Fibroblast of lung (primary cell): ENCODE data around the gene PGAP3. TPM values are rescaled to one million over a fixed set of nuclear protein-coding genes. Genes with fewer than 3 reads are reported as not detected.

Source experiments
- DNase-seq, 2 donors: peaks; one replicate each; pipeline versions ENCODE4 v3.0.0 to v3.0.0-alpha.2; 2010; ENCODE audit warnings: low read depth in 2 of 2
- H2AFZ ChIP-seq: 2 replicates; pipeline ENCODE4 v1.5.1; 2012; ENCODE audit warnings: low read length, control low read depth, inconsistent platforms
- H3K27ac ChIP-seq: 2 replicates; pipeline ENCODE4 v1.5.1; 2011; ENCODE audit warnings: low read length, control low read depth; ENCODE audit not compliant: insufficient read depth
- H3K27me3 ChIP-seq: 2 replicates; pipeline ENCODE4 v1.5.1; 2011; ENCODE audit warnings: mild to moderate bottlenecking, low read length; ENCODE audit not compliant: control insufficient read depth, insufficient read depth
- H3K36me3 ChIP-seq: 2 replicates; pipeline ENCODE4 v1.5.1; 2011; ENCODE audit warnings: low read length; ENCODE audit not compliant: control insufficient read depth, insufficient read depth
- H3K4me1 ChIP-seq: 2 replicates; pipeline ENCODE4 v1.5.1; 2011; ENCODE audit warnings: low read length; ENCODE audit not compliant: control insufficient read depth, insufficient read depth; ENCODE audit errors: extremely low read depth
- H3K4me2 ChIP-seq: 2 replicates; pipeline ENCODE4 v1.5.1; 2011; ENCODE audit warnings: low read length, control low read depth; ENCODE audit not compliant: insufficient read depth; ENCODE audit errors: extremely low read depth
- H3K4me3 ChIP-seq, 4 experiments: fragments of 200-600 bp in 1 of 4; sonication (generic) in 1 of 4; replicated peaks in 1 of 4; 2 replicates each; pipeline ENCODE4 v1.5.1; 2011 to 2016; ENCODE audit warnings: low read length in 4 of 4, low read depth in 3 of 4, mild to moderate bottlenecking in 3 of 4, control low read depth in 2 of 4, inconsistent platforms in 1 of 4, mixed read lengths in 1 of 4; ENCODE audit not compliant: insufficient read depth in 1 of 4; ENCODE audit errors: control extremely low read depth in 1 of 4
- H3K79me2 ChIP-seq: 2 replicates; pipeline ENCODE4 v1.5.1; 2012; ENCODE audit warnings: mild to moderate bottlenecking, low read length, inconsistent platforms; ENCODE audit not compliant: control insufficient read depth, insufficient read depth
- H3K9ac ChIP-seq: 2 replicates; pipeline ENCODE4 v1.5.1; 2011; ENCODE audit warnings: mild to moderate bottlenecking, low read length, control low read depth; ENCODE audit not compliant: insufficient read depth
- H3K9me3 ChIP-seq: 2 replicates; pipeline ENCODE4 v1.5.1; 2012; ENCODE audit warnings: low read depth, low read length; ENCODE audit not compliant: control insufficient read depth, insufficient read depth
- H4K20me1 ChIP-seq: 2 replicates; pipeline ENCODE4 v1.5.1; 2011; ENCODE audit warnings: low read length; ENCODE audit not compliant: control insufficient read depth, insufficient read depth; ENCODE audit errors: extremely low read depth
- CTCF ChIP-seq, 2 donors: IDR thresholded peaks in 1 of 2; conservative IDR thresholded peaks in 1 of 2; 1 replicate in 1 of 2; 2 replicates in 1 of 2; pipeline ENCODE4 v1.5.1; 2011 to 2012; ENCODE audit warnings: low read length in 2 of 2, control low read depth in 1 of 2, inconsistent platforms in 1 of 2, low read depth in 1 of 2, mild to moderate bottlenecking in 1 of 2
- EZH2 ChIP-seq: IDR thresholded peaks from 2 replicates; pipeline ENCODE4 v1.5.1; 2012; ENCODE audit warnings: low read length, control low read depth, mild to moderate bottlenecking; ENCODE audit errors: missing control alignments
- polyA plus RNA-seq, 2 donors: library from polyadenylated mRNA; depleted of rRNA in 1 of 2; stranded (reverse) in 1 of 2; unstranded in 1 of 2; fragments of >200 nt; gene quantifications; 2 replicates each; pipeline ENCODE4 v1.2.1, GENCODE V29; 2011 to 2012; ENCODE audit warnings: missing spikeins in 1 of 2
- total RNA-seq: library from RNA; depleted of rRNA; stranded (reverse); fragments of >200 nt; gene quantifications from 2 replicates; pipeline ENCODE4 v1.2.1, GENCODE V29; 2014

Gene PGAP3
- total and polyA plus RNA-seq, 2 donors (not counting 1 experiment from before 2014, with no cell fraction given): 7.9 to 8.8 TPM

GRCh38 chr17:39706383-39706782, 18.5 kb upstream of the PGAP3 start:
- TF ChIP-seq CTCF (conservative IDR thresholded peaks at IDR 0.05 in 1 of 2, IDR thresholded peaks at IDR 0.05 in 1 of 2; ENCODE audit: low read depth in 1 of 2, low read length in 2 of 2) (no peak), EZH2 (no peak)
- Histone ChIP-seq H3K27ac (no peak overlapping the region), H3K9ac (no peak overlapping the region), H4K20me1 (no peaks in the 10 kb centered on the region), H3K27me3 (no peaks in the 10 kb centered on the region), H3K4me3 (no peak overlapping the region), H3K9me3 (no peaks in the 10 kb centered on the region), H3K36me3 (peaks cover 13% of the 10 kb centered on the region), H3K4me2 (no peak overlapping the region), H2AFZ (no peak overlapping the region), H3K4me1 (peaks cover 2% of the 10 kb centered on the region), H3K79me2 (peaks cover 8% of the 10 kb centered on the region)
- DNase-seq: no peak

GRCh38 chr17:39705786-39706348, 18.0 kb upstream of the PGAP3 start:
- DNase-seq: no peak
- Histone ChIP-seq H3K79me2 (peaks cover 12% of the 10 kb centered on the region), H3K27ac (no peak overlapping the region), H3K27me3 (no peaks in the 10 kb centered on the region), H3K36me3 (peaks cover 13% of the 10 kb centered on the region), H3K4me3 (no peak overlapping the region), H3K9ac (no peak overlapping the region), H2AFZ (no peak overlapping the region), H3K9me3 (no peaks in the 10 kb centered on the region), H3K4me2 (no peak overlapping the region), H3K4me1 (peaks cover 4% of the 10 kb centered on the region), H4K20me1 (no peaks in the 10 kb centered on the region)
- TF ChIP-seq EZH2: no peak
- no peak for TF ChIP-seq CTCF (conservative IDR thresholded peaks at IDR 0.05 in 1 of 2, IDR thresholded peaks at IDR 0.05 in 1 of 2; ENCODE audit: low read depth in 1 of 2, low read length in 2 of 2)

DNA sequence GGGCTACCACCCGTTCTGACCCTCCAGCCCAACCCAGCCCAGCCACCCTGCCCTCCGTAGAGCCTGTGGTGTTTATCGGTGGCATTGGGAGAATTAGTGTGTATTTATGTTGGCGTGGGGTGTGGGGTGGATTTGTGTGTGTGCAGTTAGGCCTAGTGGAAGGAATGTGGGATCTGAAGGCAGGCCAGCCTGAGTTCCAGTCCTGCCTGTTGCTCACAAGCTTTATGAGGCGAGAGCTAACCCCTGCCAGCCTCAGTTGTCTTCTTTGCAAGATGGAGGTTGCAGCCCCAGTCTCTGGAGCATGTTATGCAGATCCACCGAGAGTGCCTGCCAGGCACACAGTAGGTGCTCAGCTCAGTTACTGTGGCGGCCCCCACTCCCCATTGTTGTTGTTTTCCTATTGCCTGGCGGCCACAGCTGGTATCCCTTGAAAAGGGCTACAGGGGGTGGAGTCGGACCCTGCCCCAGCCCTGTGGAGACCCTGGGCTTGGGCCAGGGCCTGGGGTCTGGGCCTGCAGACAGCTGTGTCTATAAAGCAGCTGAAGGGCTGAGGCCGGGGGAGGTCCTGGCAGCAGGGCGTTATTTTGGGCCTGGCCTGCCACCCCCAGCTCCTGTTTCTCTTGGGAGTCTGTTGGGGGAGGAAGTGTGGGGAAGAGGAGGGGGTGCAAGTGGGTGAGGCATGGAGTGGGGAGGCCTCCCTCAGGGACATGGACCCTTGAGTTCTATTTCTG, 17.1 kb upstream of the PGAP3 start:
- Histone ChIP-seq H2AFZ (no peak overlapping the region), H3K4me1 (peaks cover 4% of the 10 kb centered on the region), H3K27ac (no peak overlapping the region), H3K4me3 (no peak overlapping the region), H3K9me3 (no peaks in the 10 kb centered on the region), H3K27me3 (no peaks in the 10 kb centered on the region), H3K36me3 (peaks cover 10% of the 10 kb centered on the region), H3K4me2 (no peak overlapping the region), H4K20me1 (no peaks in the 10 kb centered on the region), H3K9ac (no peak overlapping the region), H3K79me2 (peaks cover 12% of the 10 kb centered on the region)
- TF ChIP-seq EZH2 (no peak), CTCF (conservative IDR thresholded peaks at IDR 0.05 in 1 of 2, IDR thresholded peaks at IDR 0.05 in 1 of 2; ENCODE audit: low read depth in 1 of 2, low read length in 2 of 2) (peak; percentile 30 to 39)
- peak; percentile 33 to 38 for DNase-seq
